Astrocyte (in vitro differentiated cells and primary cell): ENCODE results near the gene SAG.

Experiments
- CTCF ChIP-seq: IDR thresholded peaks from 2 replicates; pipeline ENCODE4 v1.5.1; 2011; ENCODE audit warnings: low read depth, mild to moderate bottlenecking, inconsistent platforms, low read length, moderate library complexity; ENCODE audit not compliant: insufficient read depth
- EZH2 ChIP-seq: IDR thresholded peaks from 2 replicates; pipeline ENCODE4 v1.6.1; 2012; ENCODE audit warnings: mild to moderate bottlenecking, low read length, inconsistent platforms; ENCODE audit not compliant: insufficient read depth

GRCh38 chr2:233281992-233282603, 25.5 kb upstream of the SAG start:
- no peak for TF ChIP-seq CTCF
- TF ChIP-seq EZH2 = no peak
